HCT116 (cell line): ENCODE results near the gene NOXO1. TPM values are rescaled to one million over a fixed set of nuclear protein-coding genes. Genes with fewer than 3 reads are reported as not detected.

Experiments used
- ATAC-seq: fragments of 200-7000 bp; cut with Tn5 transposase; 2 replicates; pipeline ENCODE4 v1.9.1; 2020; ENCODE audit warnings: mild to moderate bottlenecking, moderate library complexity
- BruUV-seq: library from RNA; stranded (reverse); fragments of 400-500 nt; replicated peaks from 2 replicates; lab custom pipeline; 2021; lab: Mats Ljungman, UMichigan
- CTCF ChIA-PET: fragments of 300-600 bp; sonication (Branson Sonifier 250); formaldehyde crosslinking; loops from one replicate; lab custom pipeline; 2021; ENCODE audit warnings: antibody characterized with exemption; lab: Charles Lee
- POLR2A ChIA-PET: fragments of 300-600, 350-600 bp; sonication (Branson Sonifier 250); formaldehyde crosslinking; loops from one replicate; lab custom pipeline; 2021; ENCODE audit warnings: antibody characterized with exemption; lab: Charles Lee
- RAD21 ChIA-PET, 2 experiments: fragments of 300-600 bp; sonication (Branson Sonifier 250); formaldehyde crosslinking; loops; one replicate each; lab custom pipeline; 2023; ENCODE audit warnings: low total read pairs in 2 of 2; ENCODE audit not compliant: uncharacterized antibody in 2 of 2, unreplicated experiment in 2 of 2, low non-redundant PET in 1 of 2; lab: Charles Lee
- DNase-seq: peaks from one replicate; pipeline ENCODE4 v3.0.0-alpha.2; 2010; ENCODE audit warnings: low read depth, low spot score
- H2AFZ ChIP-seq: fragments of 200-600 bp; shearing (Covaris generic), sonication (generic); 2 replicates; pipeline ENCODE4 v1.6.1; 2017; ENCODE audit warnings: low read depth, mixed run types, mixed read lengths, antibody characterized with exemption, low read length; ENCODE audit not compliant: poor library complexity, severe bottlenecking
- H3K27ac ChIP-seq: 2 replicates; pipeline ENCODE4 v1.5.1; 2012; ENCODE audit warnings: low read depth, low read length
- H3K27me3 ChIP-seq: fragments of 200-600 bp; sonication (generic); 2 replicates; pipeline ENCODE4 v1.6.1; 2016; ENCODE audit warnings: mixed run types, low read length, mixed read lengths; ENCODE audit not compliant: insufficient read depth
- H3K36me3 ChIP-seq, 2 experiments: fragments of 200-500 bp in 1 of 2; fragments of 200-600 bp in 1 of 2; sonication (Bioruptor generic) in 1 of 2; sonication (generic) in 1 of 2; 2 replicates each; pipeline versions ENCODE4 v1.5.1 to v1.6.1; 2014 to 2016; ENCODE audit warnings: low read length in 2 of 2, inconsistent platforms in 1 of 2, mixed read lengths in 1 of 2, mixed run types in 1 of 2; ENCODE audit not compliant: insufficient read depth in 2 of 2, control insufficient read depth in 1 of 2
- H3K4me1 ChIP-seq, 2 experiments: fragments of 200-600 bp in 1 of 2; sonication (generic) in 1 of 2; 2 replicates each; pipeline versions ENCODE4 v1.5.1 to v1.6.1; 2012 to 2017; ENCODE audit warnings: low read length in 2 of 2, inconsistent platforms in 1 of 2, mild to moderate bottlenecking in 1 of 2, mixed read lengths in 1 of 2, mixed run types in 1 of 2, moderate library complexity in 1 of 2; ENCODE audit not compliant: insufficient read depth in 2 of 2, control insufficient read depth in 1 of 2
- H3K4me2 ChIP-seq: fragments of 200-600 bp; sonication (generic); 2 replicates; pipeline ENCODE4 v1.6.1; 2017; ENCODE audit warnings: mixed run types, low read length, mixed read lengths
- H3K4me3 ChIP-seq, 2 experiments: fragments of 200-600 bp in 1 of 2; sonication (generic) in 1 of 2; replicated peaks in 1 of 2; 2 replicates each; pipeline ENCODE4 v1.5.1; 2011 to 2016; ENCODE audit warnings: low read length in 2 of 2, control low read depth in 1 of 2, low read depth in 1 of 2, mild to moderate bottlenecking in 1 of 2, mixed read lengths in 1 of 2, mixed run types in 1 of 2
- H3K79me2 ChIP-seq: fragments of 200-600 bp; sonication (generic); 2 replicates; pipeline ENCODE4 v1.6.1; 2017; ENCODE audit warnings: mild to moderate bottlenecking, mixed run types, low read length, moderate library complexity, mixed read lengths; ENCODE audit not compliant: insufficient read depth
- H3K9ac ChIP-seq: fragments of 200-600 bp; sonication (generic); 2 replicates; pipeline ENCODE4 v1.6.1; 2016; ENCODE audit warnings: low read length, mixed read lengths
- H3K9me2 ChIP-seq: fragments of 200-600 bp; sonication (generic), shearing (Covaris generic); 2 replicates; pipeline ENCODE4 v1.6.1; 2017; ENCODE audit warnings: mixed run types, mild to moderate bottlenecking, moderate library complexity; ENCODE audit not compliant: insufficient read depth
- H3K9me3 ChIP-seq, 2 experiments: fragments of 200-500 bp in 1 of 2; fragments of 200-600 bp in 1 of 2; sonication (Bioruptor generic) in 1 of 2; sonication (generic) in 1 of 2; 2 replicates each; pipeline ENCODE4 v1.6.1; 2014 to 2017; ENCODE audit warnings: low read length in 2 of 2, mixed read lengths in 2 of 2, inconsistent platforms in 1 of 2, low read depth in 1 of 2, mild to moderate bottlenecking in 1 of 2, mixed run types in 1 of 2, moderate library complexity in 1 of 2; ENCODE audit not compliant: control insufficient read depth in 1 of 2, insufficient read depth in 1 of 2
- H4K20me1 ChIP-seq: fragments of 200-600 bp; sonication (generic), shearing (Covaris generic); 2 replicates; pipeline ENCODE4 v1.6.1; 2017; ENCODE audit warnings: mixed run types, mild to moderate bottlenecking, moderate library complexity; ENCODE audit not compliant: insufficient read depth
- EGR1 ChIP-seq: IDR thresholded peaks from 2 replicates; pipeline ENCODE4 v1.6.1; 2012; ENCODE audit warnings: low read depth
- EZH2 ChIP-seq: fragments of 200-600 bp; sonication (generic); IDR thresholded peaks from 2 replicates; pipeline ENCODE4 v1.6.1; 2017; ENCODE audit warnings: antibody characterized with exemption, mixed run types
- FOSL1 ChIP-seq: IDR thresholded peaks from 2 replicates; pipeline ENCODE4 v1.6.1; 2012; ENCODE audit warnings: low read depth
- POLR2AphosphoS5 ChIP-seq: IDR thresholded peaks from 2 replicates; pipeline ENCODE4 v1.6.1; 2011; ENCODE audit warnings: mild to moderate bottlenecking, low read depth, low read length, moderate library complexity
- RAD21 ChIP-seq: IDR thresholded peaks from 2 replicates; pipeline ENCODE4 v1.6.1; 2012; ENCODE audit warnings: low read depth, mild to moderate bottlenecking
- SP1 ChIP-seq: IDR thresholded peaks from 2 replicates; pipeline ENCODE4 v1.6.1; 2012; ENCODE audit warnings: low read depth
- SRF ChIP-seq: IDR thresholded peaks from 2 replicates; pipeline ENCODE4 v1.6.1; 2012; ENCODE audit warnings: low read depth
- TCF7L2 ChIP-seq: IDR thresholded peaks from 2 replicates; pipeline ENCODE4 v1.7.0; 2011; ENCODE audit warnings: borderline replicate concordance, inconsistent platforms; ENCODE audit not compliant: insufficient read depth, insufficient read length; ENCODE audit errors: extremely low read depth
- ZBTB33 ChIP-seq: IDR thresholded peaks from 2 replicates; pipeline ENCODE4 v1.6.1; 2011; ENCODE audit warnings: mild to moderate bottlenecking, low read length, moderate library complexity; ENCODE audit not compliant: insufficient replicate concordance; ENCODE audit errors: extremely low read depth
- ZFX ChIP-seq: fragments of 450-650 bp; IDR thresholded peaks from 2 replicates; pipeline ENCODE4 v1.6.1; 2017
- intact Hi-C: fragments of 100-400 bp; cut with micrococcal nuclease; formaldehyde crosslinking; loops from 2 replicates; pipeline ENCODE4 v1.10.0; 2022
- total RNA-seq: library from RNA; stranded (reverse); gene quantifications from one replicate; pipeline ENCODE4 v1.2.1, GENCODE V29; 2021; ENCODE audit not compliant: unreplicated experiment
- TF ChIP-seq, protein P1 (sequence below), 3 experiments: fragments of 200-600 bp in 1 of 3; sonication (generic) in 1 of 3; IDR thresholded peaks in 2 of 3; conservative IDR thresholded peaks in 1 of 3; 2 replicates each; pipeline ENCODE4 v1.5.1; 2012 to 2017; ENCODE audit warnings: low read depth in 2 of 3, low read length in 2 of 3, antibody characterized with exemption in 1 of 3, borderline replicate concordance in 1 of 3, control low read depth in 1 of 3, mild to moderate bottlenecking in 1 of 3, mixed read lengths in 1 of 3, mixed run types in 1 of 3, moderate library complexity in 1 of 3; ENCODE audit not compliant: insufficient read depth in 1 of 3

NOXO1 gene
- total RNA-seq, 1 experiment from 2014 or later = 10.0 TPM

DNA sequence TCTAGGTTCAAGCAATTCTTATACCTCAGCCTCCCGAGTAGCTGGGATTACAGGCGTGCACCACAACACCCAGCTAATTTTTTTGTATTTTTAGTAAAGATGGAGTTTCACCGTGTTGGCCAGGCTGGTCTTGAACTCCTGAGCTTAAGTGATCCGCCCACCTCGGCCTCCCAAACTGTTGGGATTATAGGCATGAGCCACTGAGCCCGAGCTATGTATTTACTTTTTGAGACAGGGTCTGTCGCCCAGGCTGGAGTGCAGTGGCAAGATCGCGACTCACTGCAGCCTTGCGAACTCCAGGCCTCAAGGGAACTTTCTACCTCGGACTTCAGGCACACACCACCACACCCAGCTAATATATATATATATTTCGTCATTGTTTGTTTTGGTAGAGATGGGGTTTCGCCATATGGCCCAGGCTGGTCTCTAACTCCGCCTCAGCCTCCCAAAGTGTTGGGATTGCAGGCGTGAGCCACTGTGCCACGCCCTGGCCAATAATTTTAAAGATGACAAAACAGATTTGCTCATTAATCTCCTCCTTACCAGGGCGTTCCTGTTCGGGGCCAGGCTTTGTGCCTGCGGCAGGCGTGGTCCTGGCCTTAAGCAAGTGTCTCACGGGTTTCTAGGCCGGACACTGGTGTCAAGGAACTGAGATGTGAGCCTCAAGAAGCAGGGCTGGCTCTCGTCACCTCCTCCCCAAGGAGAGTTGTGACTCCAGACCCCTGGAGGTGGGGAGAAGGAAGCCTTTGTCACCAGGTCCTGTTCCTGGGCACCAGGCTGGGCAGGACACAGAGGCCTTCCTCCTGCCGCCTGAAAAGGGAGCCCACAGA, 34.1 kb upstream of the NOXO1 start:
- H3K4me1 ChIP-seq = peaks cover 24 to 41% of the 10 kb centered on the region in 2 experiments
- peaks cover 7% of the 10 kb centered on the region for H3K79me2 ChIP-seq
- POLR2A ChIA-PET = interaction anchor here (1.0 kb wide), 2 partner anchors 11 to 140 kb away, joined by 3 to 5 read pairs; partner anchors contain the start of gene TRAF7
- peak overlapping the region; percentile 64 for H3K4me2 ChIP-seq
- peak overlapping the region; percentile 55 for H3K27ac ChIP-seq
- TF ChIP-seq EGR1 = no peak
- peak; percentile 18; the same call in 1 of the 2 replicates for TF ChIP-seq ZFX
- H3K9me2 ChIP-seq = no peaks in the 10 kb centered on the region
- peak; percentile 55 for ATAC-seq
- CTCF ChIA-PET = interaction anchor here (0.7 to 1.3 kb wide), 4 partner anchors 11 to 220 kb away, joined by 3 read pairs; partner anchors contain the start of gene SYNGR3
- no peak overlapping the region for H2AFZ ChIP-seq
- intact Hi-C loops = no loop called here
- H3K9ac ChIP-seq = peak overlapping the region; percentile 53
- H3K4me3 ChIP-seq = peak overlapping the region in 1 of 2 experiments; percentile 39; a peak in 2 of 4 replicates
- no TSS peak for BruUV-seq
- DNase-seq = peak; percentile 68
- H3K9me3 ChIP-seq = no peaks in the 10 kb centered on the region
- H3K27me3 ChIP-seq = no peaks in the 10 kb centered on the region
- H3K36me3 ChIP-seq = no peaks in the 10 kb centered on the region
- no peaks in the 10 kb centered on the region for H4K20me1 ChIP-seq
- RAD21 ChIA-PET = no interaction called here

DNA sequence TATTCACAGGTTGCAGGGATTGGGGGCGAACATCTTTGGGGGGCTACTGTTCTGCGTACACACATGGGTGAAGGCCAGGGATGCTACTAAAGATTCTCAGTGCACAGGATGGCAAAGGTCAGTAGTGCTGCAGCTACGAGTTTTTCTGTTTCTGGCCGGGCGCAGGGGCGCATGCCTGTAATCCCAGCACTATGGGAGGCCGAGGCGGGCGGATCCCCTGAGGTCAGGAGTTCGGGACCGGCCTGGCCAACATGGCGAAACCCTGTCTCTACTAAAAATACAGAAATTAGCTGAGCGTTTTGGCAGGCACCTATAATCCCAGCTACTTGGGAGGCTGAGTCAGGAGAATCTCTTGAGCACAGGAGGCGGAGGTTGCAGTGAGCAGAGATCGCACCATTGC, 32.3 kb upstream of the NOXO1 start:
- no peak overlapping the region for H3K9ac ChIP-seq
- H3K27ac ChIP-seq = no peak overlapping the region
- H4K20me1 ChIP-seq = peaks cover 5% of the 10 kb centered on the region; the same call in 1 of the 2 replicates
- RAD21 ChIA-PET = no interaction called here
- peaks cover 19% of the 10 kb centered on the region for H3K79me2 ChIP-seq
- DNase-seq = no peak
- intact Hi-C loops = no loop called here
- POLR2A ChIA-PET = no interaction called here
- no TSS peak for BruUV-seq
- no peaks in the 10 kb centered on the region for H3K9me2 ChIP-seq
- no peaks in the 10 kb centered on the region for H3K9me3 ChIP-seq
- no peaks in the 10 kb centered on the region for H3K27me3 ChIP-seq
- peaks cover 18 to 35% of the 10 kb centered on the region in 2 experiments for H3K4me1 ChIP-seq
- ATAC-seq = no peak
- CTCF ChIA-PET = interaction anchor here (1.2 to 1.3 kb wide), 2 partner anchors 9 to 10 kb away, joined by 4 to 5 read pairs; no protein-coding TSS in a partner anchor
- no peak overlapping the region for H3K4me3 ChIP-seq
- H3K4me2 ChIP-seq = no peak overlapping the region
- H2AFZ ChIP-seq = no peak overlapping the region
- H3K36me3 ChIP-seq = no peaks in the 10 kb centered on the region
- TF ChIP-seq, protein P1, sequence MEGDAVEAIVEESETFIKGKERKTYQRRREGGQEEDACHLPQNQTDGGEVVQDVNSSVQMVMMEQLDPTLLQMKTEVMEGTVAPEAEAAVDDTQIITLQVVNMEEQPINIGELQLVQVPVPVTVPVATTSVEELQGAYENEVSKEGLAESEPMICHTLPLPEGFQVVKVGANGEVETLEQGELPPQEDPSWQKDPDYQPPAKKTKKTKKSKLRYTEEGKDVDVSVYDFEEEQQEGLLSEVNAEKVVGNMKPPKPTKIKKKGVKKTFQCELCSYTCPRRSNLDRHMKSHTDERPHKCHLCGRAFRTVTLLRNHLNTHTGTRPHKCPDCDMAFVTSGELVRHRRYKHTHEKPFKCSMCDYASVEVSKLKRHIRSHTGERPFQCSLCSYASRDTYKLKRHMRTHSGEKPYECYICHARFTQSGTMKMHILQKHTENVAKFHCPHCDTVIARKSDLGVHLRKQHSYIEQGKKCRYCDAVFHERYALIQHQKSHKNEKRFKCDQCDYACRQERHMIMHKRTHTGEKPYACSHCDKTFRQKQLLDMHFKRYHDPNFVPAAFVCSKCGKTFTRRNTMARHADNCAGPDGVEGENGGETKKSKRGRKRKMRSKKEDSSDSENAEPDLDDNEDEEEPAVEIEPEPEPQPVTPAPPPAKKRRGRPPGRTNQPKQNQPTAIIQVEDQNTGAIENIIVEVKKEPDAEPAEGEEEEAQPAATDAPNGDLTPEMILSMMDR (IDR thresholded peaks at IDR 0.05 in 2 of 3, conservative IDR thresholded peaks at IDR 0.05 in 1 of 3; ENCODE audit: borderline replicate concordance in 1 of 3, insufficient read depth in 1 of 3, low read depth in 2 of 3, low read length in 2 of 3) = no peak
- no peak for TF ChIP-seq SRF
- no peak for TF ChIP-seq EGR1
- no peak for TF ChIP-seq EZH2
- no peak for TF ChIP-seq ZBTB33
- TF ChIP-seq ZFX = no peak
- no peak for TF ChIP-seq POLR2AphosphoS5
- TF ChIP-seq TCF7L2 = no peak
- TF ChIP-seq FOSL1 = no peak
- TF ChIP-seq SP1 = no peak
- TF ChIP-seq RAD21 = no peak
